ENCODE results near the gene CCNI2. TPM values are rescaled to one million over a fixed set of nuclear protein-coding genes. Genes with fewer than 3 reads are reported as not detected.

The CCNI2 gene
- polyA plus RNA-seq, 2 of the 4 experiments (the other 2 are of a cell fraction) = 0.17 to 0.26 TPM

- Histone ChIP-seq H3K27ac (peak overlapping the region; percentile 72 to 87; a peak in 3 of 6 replicates), H3K4me2 (peak overlapping the region; percentile 86), H3K4me3 (peak overlapping the region; percentile 73), H3K4me1 (no peaks in the 10 kb centered on the region), H3K9me3 (no peaks in the 10 kb centered on the region)
- ATAC-seq = no peak
- ChIA-PET POLR2A (no interaction called here), CTCF (interaction anchor here (0.7 to 6.6 kb wide), 13 partner anchors 8 to 114 kb away, joined by 3 to 64 read pairs (median 7); no protein-coding TSS in a partner anchor)
- no peak for TF ChIP-seq RFX5 (IDR thresholded peaks at IDR 0.05)
- TF ChIP-seq ZNF302 (CRISPR knock-in tag; IDR thresholded peaks at IDR 0.05) = no peak
- TF ChIP-seq E2F6 (IDR thresholded peaks at IDR 0.05; ENCODE audit: borderline replicate concordance, low read depth) = no peak
- TF ChIP-seq NR3C1 (IDR thresholded peaks at IDR 0.05) = no peak
- TF ChIP-seq EHMT2 (IDR thresholded peaks at IDR 0.05; ENCODE audit: low read depth) = no peak
- TF ChIP-seq HEYL (CRISPR knock-in tag; IDR thresholded peaks at IDR 0.05) = no peak
- no peak for TF ChIP-seq JUN (IDR thresholded peaks at IDR 0.05)
- TF ChIP-seq BCL3 (IDR thresholded peaks at IDR 0.05) = no peak
- TF ChIP-seq NFE2L2 (conservative IDR thresholded peaks at IDR 0.05; ENCODE audit: low read length) = no peak
- TF ChIP-seq FOSL2 (IDR thresholded peaks at IDR 0.05) = no peak
- no peak for TF ChIP-seq FOSL2 (CRISPR knock-in tag; IDR thresholded peaks at IDR 0.05)
- no peak for TF ChIP-seq CTCF (IDR thresholded peaks at IDR 0.05)
- TF ChIP-seq HOXB13 (CRISPR knock-in tag; IDR thresholded peaks at IDR 0.05; ENCODE audit: low read depth) = no peak
- TF ChIP-seq ESRRA (IDR thresholded peaks at IDR 0.05; ENCODE audit: borderline replicate concordance, low read length) = no peak
- no peak for TF ChIP-seq REST (IDR thresholded peaks at IDR 0.05)
- TF ChIP-seq JUNB (IDR thresholded peaks at IDR 0.05) = no peak
- TF ChIP-seq POLR2A (IDR thresholded peaks at IDR 0.05; ENCODE audit: low read length) = no peak
- no peak for TF ChIP-seq EHF (CRISPR knock-in tag; IDR thresholded peaks at IDR 0.05)
- no peak for TF ChIP-seq GATA3 (IDR thresholded peaks at IDR 0.05; ENCODE audit: borderline replicate concordance)
- TF ChIP-seq KDM5A (IDR thresholded peaks at IDR 0.05) = no peak
- no peak for TF ChIP-seq CBX2 (IDR thresholded peaks at IDR 0.05; ENCODE audit: borderline replicate concordance, low read depth)
- no peak for FAIRE-seq
- WGBS (ENCODE audit: missing lambda C conversion rate) = 5% methylated on average over 3 of the region's 3 CpGs
- DNase-seq (ENCODE audit: low read depth in 1 of 2, low spot score in 1 of 2) = no peak
These were observed 653 bp upstream of the CCNI2 start for GRCh38 chr5:132746592-132746953.

Data from A549 (cell line).